CD14-positive monocyte (primary cell): ENCODE measurements around the gene FBXO5. TPM values are rescaled to one million over a fixed set of nuclear protein-coding genes. Genes with fewer than 3 reads are reported as not detected.

Experiments used
- DNase-seq, 3 donors: peaks; one replicate each; pipeline ENCODE4 v3.0.0-alpha.2; 2011 to 2022
- H2AFZ ChIP-seq: 2 replicates; pipeline ENCODE4 v1.6.0; 2012; ENCODE audit warnings: mild to moderate bottlenecking, low read depth, low read length, inconsistent platforms; ENCODE audit not compliant: insufficient read depth, poor library complexity, severe bottlenecking
- H3K27ac ChIP-seq, 2 donors: 1 replicate in 1 of 2; 2 replicates in 1 of 2; pipeline ENCODE4 v1.5.1; 2012 to 2013; ENCODE audit warnings: low read length in 2 of 2, control low read depth in 1 of 2, inconsistent platforms in 1 of 2, low read depth in 1 of 2, mild to moderate bottlenecking in 1 of 2
- H3K27me3 ChIP-seq, 2 donors: one replicate each; pipeline versions ENCODE4 v1.6.0 to v1.6.1; 2011 to 2013; ENCODE audit warnings: low read length in 2 of 2; ENCODE audit not compliant: control insufficient read depth in 2 of 2, insufficient read depth in 2 of 2
- H3K36me3 ChIP-seq, 2 donors: replicated peaks in 1 of 2; 1 replicate in 1 of 2; 2 replicates in 1 of 2; pipeline versions ENCODE4 v1.5.1 to v1.6.1; 2012 to 2013; ENCODE audit warnings: low read length in 2 of 2, control low read depth in 1 of 2, inconsistent platforms in 1 of 2, mild to moderate bottlenecking in 1 of 2; ENCODE audit not compliant: insufficient read depth in 2 of 2, control insufficient read depth in 1 of 2
- H3K4me1 ChIP-seq, 2 donors: 1 replicate in 1 of 2; 2 replicates in 1 of 2; pipeline versions ENCODE4 v1.5.1 to v1.6.1; 2012 to 2013; ENCODE audit warnings: low read length in 2 of 2, control low read depth in 1 of 2, inconsistent platforms in 1 of 2, mild to moderate bottlenecking in 1 of 2, moderate library complexity in 1 of 2; ENCODE audit not compliant: insufficient read depth in 2 of 2, control insufficient read depth in 1 of 2
- H3K4me2 ChIP-seq: replicated peaks from 2 replicates; pipeline ENCODE3; 2012; ENCODE audit warnings: low read length, moderate library complexity, mild to moderate bottlenecking; ENCODE audit not compliant: poor library complexity, severe bottlenecking; ENCODE audit errors: extremely low read depth
- H3K4me3 ChIP-seq, 3 experiments: fragments of 200-600 bp in 1 of 3; sonication (generic) in 1 of 3; replicated peaks in 1 of 3; 1 replicate in 2 of 3; 2 replicates in 1 of 3; pipeline ENCODE4 v1.5.1; 2011 to 2013; ENCODE audit warnings: low read length in 3 of 3, mild to moderate bottlenecking in 3 of 3, control low read depth in 2 of 3, low read depth in 2 of 3, inconsistent platforms in 1 of 3, moderate library complexity in 1 of 3
- H3K79me2 ChIP-seq: 2 replicates; pipeline ENCODE4 v1.6.0; 2012; ENCODE audit warnings: mild to moderate bottlenecking, control low read depth, inconsistent platforms, low read length, moderate library complexity; ENCODE audit not compliant: insufficient read depth
- H3K9ac ChIP-seq: 2 replicates; pipeline ENCODE4 v1.6.0; 2017; ENCODE audit warnings: low read length, mild to moderate bottlenecking; ENCODE audit not compliant: insufficient read depth, poor library complexity, severe bottlenecking
- H3K9me3 ChIP-seq, 2 donors: replicated peaks in 1 of 2; 1 replicate in 1 of 2; 2 replicates in 1 of 2; pipeline versions ENCODE4 v1.5.1 to v1.6.1; 2012 to 2013; ENCODE audit warnings: low read length in 2 of 2, control low read depth in 1 of 2; ENCODE audit not compliant: control insufficient read depth in 1 of 2, insufficient read depth in 1 of 2
- H4K20me1 ChIP-seq: 2 replicates; pipeline ENCODE4 v1.6.0; 2012; ENCODE audit warnings: mild to moderate bottlenecking, low read length, control low read depth, moderate library complexity; ENCODE audit not compliant: insufficient read depth
- H3K27ac Mint-ChIP-seq, 7 donors: one replicate each; pipeline ENCODE4 v1.8.0; 2020; ENCODE audit warnings: mild to moderate bottlenecking in 7 of 7, mixed read lengths in 7 of 7, moderate library complexity in 6 of 7, inconsistent platforms in 2 of 7
- H3K27me3 Mint-ChIP-seq, 3 donors: one replicate each; pipeline ENCODE4 v1.8.0; 2021 to 2022; ENCODE audit warnings: low read depth in 3 of 3, mild to moderate bottlenecking in 3 of 3, mixed read lengths in 3 of 3, moderate library complexity in 3 of 3, inconsistent platforms in 1 of 3
- H3K36me3 Mint-ChIP-seq, 2 donors: one replicate each; pipeline ENCODE4 v1.8.0; 2020; ENCODE audit warnings: mixed read lengths in 2 of 2, inconsistent platforms in 1 of 2, mild to moderate bottlenecking in 1 of 2
- H3K4me1 Mint-ChIP-seq: one replicate; pipeline ENCODE4 v1.8.0; 2020; ENCODE audit warnings: mild to moderate bottlenecking, mixed read lengths
- H3K4me3 Mint-ChIP-seq, 2 donors: one replicate each; pipeline ENCODE4 v1.8.0; 2020; ENCODE audit warnings: mild to moderate bottlenecking in 2 of 2, mixed read lengths in 2 of 2, moderate library complexity in 1 of 2
- H3K9me3 Mint-ChIP-seq, 7 donors: one replicate each; pipeline ENCODE4 v1.8.0; 2020 to 2022; ENCODE audit warnings: mixed read lengths in 7 of 7, mild to moderate bottlenecking in 6 of 7, moderate library complexity in 6 of 7, inconsistent platforms in 2 of 7
- WGBS: methylation state at CpG from one replicate; pipeline ENCODE4 v1.1.5; 2013; ENCODE audit warnings: missing lambda C conversion rate; ENCODE audit not compliant: insufficient coverage; 5-methylcytosine and 5-hydroxymethylcytosine counted together
- intact Hi-C, 2 donors: fragments of 100-400 bp; cut with micrococcal nuclease; formaldehyde crosslinking; loops; one replicate each; pipeline versions ENCODE4 v1.15.0 to v1.15.1; 2023
- polyA plus RNA-seq, 3 donors: library from polyadenylated mRNA; depleted of rRNA in 1 of 3; unstranded in 2 of 3; stranded (reverse) in 1 of 3; fragments of 300-500 nt in 2 of 3; fragments of >200 nt in 1 of 3; fragmentation: Illumina TruSeq in 2 of 3; gene quantifications; 1 replicate in 2 of 3; 2 replicates in 1 of 3; pipeline ENCODE4 v1.2.3, GENCODE V29; 2012 to 2021
- TF ChIP-seq, protein P1 (sequence below): fragments of 200-600 bp; IDR thresholded peaks from one replicate; pipeline ENCODE4 v1.8.0; 2022; ENCODE audit warnings: antibody characterized with exemption, mild to moderate bottlenecking

Gene FBXO5
- polyA plus RNA-seq, 3 donors = 1.0 to 1.9 (median 1.3) TPM

GRCh38 chr6:153024709-153025017, 41.8 kb upstream of the FBXO5 start:
- no CpG with 5 or more reads among the region's 1 CpG for WGBS
- Mint-ChIP-seq H3K4me1 (no peaks in the 10 kb centered on the region), H3K36me3 (no peaks in the 10 kb centered on the region), H3K4me3 (no peak overlapping the region), H3K27me3 (peaks cover 0 to 3% (median 0%) of the 10 kb centered on the region in 3 donors), H3K27ac (no peak overlapping the region), H3K9me3 (no peaks in the 10 kb centered on the region)
- Histone ChIP-seq H4K20me1 (no peaks in the 10 kb centered on the region), H3K27ac (no peak overlapping the region), H3K9ac (no peak overlapping the region), H3K4me1 (no peaks in the 10 kb centered on the region), H3K27me3 (no peaks in the 10 kb centered on the region), H3K4me2 (no peak overlapping the region), H3K79me2 (no peaks in the 10 kb centered on the region), H3K36me3 (no peaks in the 10 kb centered on the region), H3K9me3 (no peaks in the 10 kb centered on the region), H2AFZ (no peak overlapping the region), H3K4me3 (no peak overlapping the region)
- DNase-seq = no peak
- TF ChIP-seq, protein P1, sequence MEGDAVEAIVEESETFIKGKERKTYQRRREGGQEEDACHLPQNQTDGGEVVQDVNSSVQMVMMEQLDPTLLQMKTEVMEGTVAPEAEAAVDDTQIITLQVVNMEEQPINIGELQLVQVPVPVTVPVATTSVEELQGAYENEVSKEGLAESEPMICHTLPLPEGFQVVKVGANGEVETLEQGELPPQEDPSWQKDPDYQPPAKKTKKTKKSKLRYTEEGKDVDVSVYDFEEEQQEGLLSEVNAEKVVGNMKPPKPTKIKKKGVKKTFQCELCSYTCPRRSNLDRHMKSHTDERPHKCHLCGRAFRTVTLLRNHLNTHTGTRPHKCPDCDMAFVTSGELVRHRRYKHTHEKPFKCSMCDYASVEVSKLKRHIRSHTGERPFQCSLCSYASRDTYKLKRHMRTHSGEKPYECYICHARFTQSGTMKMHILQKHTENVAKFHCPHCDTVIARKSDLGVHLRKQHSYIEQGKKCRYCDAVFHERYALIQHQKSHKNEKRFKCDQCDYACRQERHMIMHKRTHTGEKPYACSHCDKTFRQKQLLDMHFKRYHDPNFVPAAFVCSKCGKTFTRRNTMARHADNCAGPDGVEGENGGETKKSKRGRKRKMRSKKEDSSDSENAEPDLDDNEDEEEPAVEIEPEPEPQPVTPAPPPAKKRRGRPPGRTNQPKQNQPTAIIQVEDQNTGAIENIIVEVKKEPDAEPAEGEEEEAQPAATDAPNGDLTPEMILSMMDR = peak; percentile 33
- intact Hi-C loops = loop anchor here (5.0 kb wide), 2 partner anchors 157 to 162 kb away; no protein-coding TSS in a partner anchor

DNA sequence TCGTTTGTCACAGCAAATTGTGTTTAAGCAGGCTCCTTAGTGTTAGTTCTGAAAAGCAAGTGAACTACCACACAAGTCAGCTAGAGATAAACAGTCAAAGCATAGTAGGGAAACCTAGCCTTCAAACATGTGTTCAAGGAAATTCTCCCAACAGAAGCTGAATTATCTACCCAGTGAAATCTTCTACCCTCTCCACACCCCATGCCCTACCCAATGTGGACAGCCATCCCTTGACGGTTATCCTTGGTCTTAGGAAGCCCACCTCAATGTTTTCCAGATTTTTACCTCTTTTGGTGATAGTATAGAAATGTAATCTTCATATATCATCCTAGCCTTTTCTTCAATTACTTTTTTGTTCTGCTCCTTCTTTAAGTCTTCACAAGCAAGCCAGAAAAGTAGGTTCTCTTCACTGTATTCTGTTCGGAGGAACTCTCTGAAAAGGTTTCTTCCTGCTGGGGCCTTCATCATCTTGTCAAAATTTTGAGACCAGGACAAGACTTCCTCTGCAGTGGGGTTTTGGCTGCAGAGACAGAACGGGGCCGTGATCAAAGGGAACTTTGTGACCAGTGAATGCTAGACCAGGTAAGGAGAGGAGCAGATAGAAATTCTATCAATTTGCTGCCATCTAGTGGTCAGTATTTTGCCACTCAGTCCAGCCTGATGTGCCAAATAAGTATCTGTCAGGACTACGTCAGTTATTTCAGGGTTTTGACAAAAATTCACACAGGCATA, 41.3 kb upstream of the FBXO5 start:
- H3K9me3 Mint-ChIP-seq = peaks cover 0 to 2% (median 0%) of the 10 kb centered on the region in 7 donors
- no peaks in the 10 kb centered on the region for H3K36me3 Mint-ChIP-seq
- WGBS = 23% methylated on average over 2 of the region's 6 CpGs
- no peaks in the 10 kb centered on the region for H3K79me2 ChIP-seq
- no peaks in the 10 kb centered on the region for H3K9me3 ChIP-seq
- DNase-seq = peak; percentile 29 to 68 (median 61)
- H3K4me1 ChIP-seq = no peaks in the 10 kb centered on the region
- TF ChIP-seq, protein P1 = peak; percentile 82
- no peaks in the 10 kb centered on the region for H3K27me3 ChIP-seq
- no peak overlapping the region for H3K27ac Mint-ChIP-seq
- intact Hi-C loops = loop anchor here (5.0 kb wide), 2 partner anchors 157 to 162 kb away; no protein-coding TSS in a partner anchor
- H3K36me3 ChIP-seq = no peaks in the 10 kb centered on the region
- no peaks in the 10 kb centered on the region for H3K4me1 Mint-ChIP-seq
- peaks cover 0 to 3% (median 2%) of the 10 kb centered on the region in 3 donors for H3K27me3 Mint-ChIP-seq
- no peak overlapping the region for H2AFZ ChIP-seq
- no peak overlapping the region for H3K4me3 Mint-ChIP-seq
- H3K9ac ChIP-seq = no peak overlapping the region
- no peak overlapping the region for H3K4me3 ChIP-seq
- H4K20me1 ChIP-seq = no peaks in the 10 kb centered on the region
- H3K4me2 ChIP-seq = no peak overlapping the region
- no peak overlapping the region for H3K27ac ChIP-seq
